UCSD-AML1 (cell line): ENCODE results near the gene ADAMTS14.

ENCODE experiments used
- DNase-seq: peaks from one replicate; lab custom pipeline; 2025; ENCODE audit not compliant: unreplicated experiment; lab: John Stamatoyannopoulos, UW

The ADAMTS14 gene

DNA sequence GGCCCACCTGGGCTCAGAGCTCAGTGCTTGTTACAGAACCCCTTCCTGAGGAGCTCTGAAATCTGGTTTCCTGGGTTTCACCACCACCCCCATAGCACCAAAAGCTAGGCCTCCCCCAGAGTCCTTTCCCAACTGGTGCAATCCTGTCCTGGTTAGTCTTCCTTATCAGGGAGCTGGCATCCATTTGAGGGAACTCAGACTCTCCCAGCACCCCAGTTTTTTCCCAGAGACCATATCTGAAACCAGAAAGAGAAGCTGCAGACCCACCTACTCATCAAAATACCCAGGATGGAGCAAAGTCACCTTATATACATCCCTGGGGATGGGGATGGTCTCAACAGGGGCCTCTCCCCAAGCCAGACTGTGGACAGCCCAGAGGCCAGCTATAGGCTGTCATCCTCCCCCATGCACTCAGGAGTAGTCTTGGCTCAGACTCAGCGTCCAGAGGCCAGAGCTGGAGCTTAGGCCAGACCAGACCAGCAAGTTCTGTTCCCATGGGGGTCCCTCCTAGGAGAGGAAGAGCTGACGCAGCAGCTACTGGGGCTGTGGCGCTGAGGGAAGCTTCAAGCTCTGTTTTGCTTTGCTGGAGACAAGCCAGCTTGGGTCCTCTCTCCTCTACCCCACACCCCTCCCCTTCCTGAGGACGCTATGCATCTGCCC lies 109.9 kb downstream of the ADAMTS14 start:
- DNase-seq = no peak

- no peak for DNase-seq
These were observed 110.7 kb downstream of the ADAMTS14 start for GRCh38 chr10:70782746-70783680.

- DNase-seq = no peak
These were observed 111.7 kb downstream of the ADAMTS14 start for GRCh38 chr10:70784016-70784415.

DNA sequence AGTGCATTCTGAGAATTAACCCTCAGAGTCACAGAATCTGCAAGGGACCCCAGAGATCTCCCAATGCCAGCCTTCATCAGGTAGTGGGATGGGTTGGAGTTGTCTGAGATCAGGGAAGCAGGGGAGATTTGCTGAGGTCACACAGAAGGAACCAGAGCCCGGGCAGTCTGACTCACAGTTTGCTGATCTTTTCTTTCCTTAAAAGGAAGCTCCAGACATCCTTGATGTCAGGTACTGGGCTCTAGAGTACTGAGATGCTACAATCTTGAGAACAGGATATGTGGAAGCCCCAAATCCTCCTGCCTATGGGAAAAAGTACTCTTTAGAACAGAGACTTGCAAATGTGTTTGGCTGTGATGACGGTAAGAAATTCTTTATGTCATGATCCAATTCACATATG lies 112.2 kb downstream of the ADAMTS14 start:
- DNase-seq = no peak

GRCh38 chr10:70785190-70785589 lies 112.9 kb downstream of the ADAMTS14 start, which contains the start of gene TBATA:
TBATA (minus strand) TSS chr10:70785377; CDS start chr10:70783379, 1,998 bp downstream.
- peak; percentile 79 for DNase-seq

- peak; percentile 34 for DNase-seq
These were observed 114.6 kb downstream of the ADAMTS14 start for GRCh38 chr10:70786799-70787415.

DNA sequence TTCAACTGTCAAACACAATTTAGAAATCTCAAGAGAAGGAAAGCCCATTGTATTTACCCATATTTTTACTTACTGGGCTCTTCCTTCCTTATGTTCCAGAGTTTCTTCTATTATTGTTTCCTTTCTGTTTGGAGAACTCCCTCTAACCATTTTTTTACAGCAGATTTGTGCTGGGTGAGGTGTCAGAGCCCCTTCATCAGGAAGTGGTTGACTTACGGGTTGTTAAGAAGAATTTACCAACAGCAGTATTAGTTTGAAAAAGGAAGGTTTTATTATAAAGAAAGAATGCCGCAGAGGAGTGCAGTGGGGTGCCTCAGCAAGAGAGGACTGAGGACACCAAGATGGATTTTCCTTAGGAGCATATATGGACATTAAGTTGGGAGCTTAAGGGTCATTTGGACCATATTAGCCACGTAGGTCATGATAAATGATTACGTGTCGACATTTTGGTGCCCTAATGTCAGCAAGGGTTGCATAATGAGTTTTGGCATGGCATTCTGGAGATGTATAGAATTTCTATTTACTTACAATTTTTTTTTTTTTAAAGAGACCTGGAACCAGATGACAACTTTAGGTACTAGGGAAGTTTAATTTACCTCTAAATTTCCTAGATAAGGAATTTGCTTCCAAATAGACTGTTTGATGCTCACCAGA lies 119.2 kb downstream of the ADAMTS14 start:
- DNase-seq = no peak

DNA sequence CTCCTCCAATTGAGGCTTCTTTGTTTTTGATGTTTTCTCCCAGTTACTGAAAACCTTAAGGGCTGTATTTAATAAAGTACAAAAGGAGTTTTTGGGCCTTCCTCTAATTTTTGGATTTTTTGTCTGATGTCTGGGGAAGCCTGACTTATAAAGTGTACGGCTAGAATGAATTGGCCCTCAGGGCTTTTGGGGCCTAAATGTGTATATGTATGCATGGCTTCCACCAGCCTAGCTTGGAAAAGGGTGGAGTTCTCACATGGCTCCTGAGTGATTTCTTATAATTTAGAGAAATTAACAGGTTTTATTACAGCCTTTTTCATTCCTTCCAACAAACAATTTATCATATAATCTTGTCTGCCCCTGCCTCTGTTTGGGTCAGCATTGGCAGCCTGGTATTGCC lies 123.3 kb downstream of the ADAMTS14 start:
- no peak for DNase-seq

DNA sequence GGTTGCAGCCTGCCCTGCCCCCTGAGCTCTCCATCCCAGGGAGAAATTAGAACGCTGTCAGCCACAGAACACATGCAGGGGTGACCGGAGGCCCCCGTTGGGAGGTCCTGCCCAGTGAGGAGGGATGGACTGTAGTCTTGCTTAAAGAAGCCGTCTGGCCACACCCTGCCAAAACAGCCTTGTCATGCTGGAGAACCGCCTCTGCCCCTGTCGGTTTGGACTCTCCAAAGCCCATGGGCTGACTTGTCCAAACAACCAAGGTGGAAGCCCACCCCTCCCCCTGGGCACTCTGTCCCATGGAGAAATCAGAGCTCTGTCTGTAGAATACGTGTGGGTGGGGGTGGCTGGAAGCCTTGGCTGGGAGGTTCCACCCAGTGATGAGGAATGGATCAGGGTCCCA lies 125.5 kb downstream of the ADAMTS14 start:
- DNase-seq = no peak

DNA sequence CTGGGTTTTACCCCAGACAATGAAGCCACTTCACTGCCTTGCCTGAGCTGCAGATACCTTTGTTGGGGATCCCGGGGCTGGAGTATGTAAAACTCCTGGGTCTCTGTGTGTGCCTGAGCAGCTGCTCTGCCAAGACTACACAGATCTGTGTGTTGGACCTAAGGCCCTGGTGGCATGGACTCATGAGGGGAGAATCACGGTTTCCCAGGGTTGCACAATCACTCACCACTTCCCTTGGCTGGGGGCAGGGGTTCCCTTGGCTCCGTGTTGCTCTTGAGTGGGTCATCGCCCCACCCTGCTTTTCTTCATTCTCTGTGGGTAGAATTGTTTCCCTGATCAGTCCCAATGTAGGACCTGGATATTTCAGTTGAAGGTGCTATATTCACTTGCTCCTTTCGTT lies 126.8 kb downstream of the ADAMTS14 start:
- no peak for DNase-seq

GRCh38 chr10:70801854-70802253 lies 129.5 kb downstream of the ADAMTS14 start:
- no peak for DNase-seq

DNA sequence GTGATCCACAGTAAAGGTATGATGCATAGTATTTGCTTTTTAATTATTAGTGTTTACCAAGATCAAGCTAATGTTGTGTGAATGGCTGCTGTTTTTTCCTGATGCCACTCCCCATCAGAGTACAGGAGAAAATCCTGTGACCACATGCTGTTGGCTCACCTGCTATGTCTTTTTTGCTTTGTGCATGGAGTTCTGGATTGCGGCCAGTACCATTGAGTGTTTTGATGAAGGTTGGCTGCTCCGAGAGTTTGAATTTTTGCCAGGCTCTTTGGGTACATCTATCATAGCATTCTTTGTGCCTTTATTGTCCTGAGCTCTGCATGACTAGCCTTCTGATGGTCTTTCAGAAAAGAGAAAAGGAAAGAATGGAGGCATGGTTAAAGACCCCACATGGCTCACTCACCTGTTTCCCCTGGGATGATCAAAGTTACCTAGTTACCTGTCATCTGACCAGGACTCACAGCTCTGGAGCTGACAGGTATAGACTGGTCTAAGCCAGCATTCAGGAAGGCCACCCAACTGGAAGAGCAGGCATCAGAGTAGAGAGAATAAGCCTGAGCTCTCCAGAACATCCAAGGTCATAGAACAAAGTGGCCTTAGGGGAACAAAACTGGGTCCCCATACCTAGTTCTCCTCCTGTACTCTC lies 131.6 kb downstream of the ADAMTS14 start:
- DNase-seq = no peak

GRCh38 chr10:70804421-70804808 lies 132.1 kb downstream of the ADAMTS14 start:
- DNase-seq = no peak

DNA sequence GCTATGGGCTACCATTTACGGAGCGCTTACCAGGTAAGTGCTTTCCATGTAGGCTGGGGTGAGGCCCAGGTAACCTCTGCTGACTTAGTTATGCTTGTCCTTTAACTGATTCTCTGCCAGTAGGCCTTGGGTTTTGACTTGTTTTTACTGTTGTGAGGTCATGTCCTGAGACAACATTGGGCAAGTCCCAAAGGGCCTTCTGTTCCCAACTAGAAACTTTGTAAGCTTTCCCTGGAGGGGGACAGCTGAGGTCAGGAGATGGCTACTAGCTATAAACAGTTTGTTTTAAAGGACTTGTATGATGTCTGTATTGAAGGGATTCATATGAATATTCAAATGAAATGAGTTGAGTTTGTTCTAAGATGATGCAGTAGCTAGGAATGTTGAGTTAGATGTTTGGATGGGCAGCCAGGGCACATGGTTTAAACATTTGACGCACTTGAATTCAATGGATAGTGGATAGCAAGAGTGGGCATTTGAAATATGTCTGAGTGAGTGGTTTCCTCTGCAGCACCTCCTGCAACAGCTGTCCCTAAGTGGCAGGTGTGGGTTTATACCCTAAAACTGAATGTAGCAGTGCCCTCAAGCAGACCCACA lies 133.4 kb downstream of the ADAMTS14 start:
- DNase-seq = no peak

- no peak for DNase-seq
These were observed 134.5 kb downstream of the ADAMTS14 start for GRCh38 chr10:70806841-70807240.

GRCh38 chr10:70807556-70807955 lies 135.2 kb downstream of the ADAMTS14 start:
- DNase-seq = no peak

- no peak for DNase-seq
These were observed 136.8 kb downstream of the ADAMTS14 start for GRCh38 chr10:70809011-70809611.

DNA sequence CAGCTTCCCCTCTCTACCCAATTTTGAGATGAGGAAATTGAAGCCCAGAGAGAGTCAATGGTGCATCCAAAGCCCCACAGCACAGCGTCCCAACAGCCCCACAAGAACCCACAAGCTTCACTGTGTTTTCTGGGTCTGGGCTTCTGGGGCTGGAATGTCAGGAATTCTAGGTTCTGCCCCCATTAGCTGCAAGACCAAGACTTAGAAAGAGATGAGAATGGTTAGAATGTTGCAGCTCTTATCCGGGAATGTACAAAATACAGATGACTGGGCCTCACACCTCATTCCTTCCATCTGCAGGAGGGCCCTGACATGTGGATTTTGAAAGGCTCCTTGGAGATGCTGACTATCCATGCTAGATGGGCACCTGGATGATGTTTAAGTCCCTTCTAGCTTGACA lies 137.4 kb downstream of the ADAMTS14 start:
- no peak for DNase-seq

GRCh38 chr10:70810967-70811366 lies 138.7 kb downstream of the ADAMTS14 start:
- DNase-seq = no peak

GRCh38 chr10:70811881-70812280 lies 139.6 kb downstream of the ADAMTS14 start:
- DNase-seq = no peak
